ENCODE data around the gene CFLAR. TPM values are rescaled to one million over a fixed set of nuclear protein-coding genes. Genes with fewer than 3 reads are reported as not detected.

The CFLAR gene
- total RNA-seq, 1 donor from 2014 or later: 103 TPM

GRCh38 chr2:201154615-201155399, 38.8 kb downstream of the CFLAR start:
- H3K4me3 ChIP-seq (ENCODE audit: low read depth, low read length): no peak overlapping the region
- DNase-seq (ENCODE audit: low read depth): no peak
- TF ChIP-seq CTCF (conservative IDR thresholded peaks at IDR 0.05; ENCODE audit: low read depth, low read length): no peak

- no peak for TF ChIP-seq CTCF (conservative IDR thresholded peaks at IDR 0.05; ENCODE audit: low read depth, low read length)
- DNase-seq (ENCODE audit: low read depth): no peak
Measured at GRCh38 chr2:201156036-201156435, 40.1 kb downstream of the CFLAR start.

GRCh38 chr2:201156640-201157039, 40.7 kb downstream of the CFLAR start:
- no peak overlapping the region for H3K4me3 ChIP-seq (ENCODE audit: low read depth, low read length)
- DNase-seq (ENCODE audit: low read depth): no peak
- TF ChIP-seq CTCF (conservative IDR thresholded peaks at IDR 0.05; ENCODE audit: low read depth, low read length): no peak

More at GRCh38 chr2:201156036-201156435, 40.1 kb downstream of the CFLAR start:
- no peak overlapping the region for H3K4me3 ChIP-seq (ENCODE audit: low read depth, low read length)

GRCh38 chr2:201157694-201158093, 41.7 kb downstream of the CFLAR start:
- no peak for DNase-seq (ENCODE audit: low read depth)
- no peak for TF ChIP-seq CTCF (conservative IDR thresholded peaks at IDR 0.05; ENCODE audit: low read depth, low read length)

GRCh38 chr2:201158111-201158929, 42.4 kb downstream of the CFLAR start:
- TF ChIP-seq CTCF (conservative IDR thresholded peaks at IDR 0.05; ENCODE audit: low read depth, low read length): peak; percentile 71
- H3K4me3 ChIP-seq (ENCODE audit: low read depth, low read length): no peak overlapping the region

More at GRCh38 chr2:201157694-201158093, 41.7 kb downstream of the CFLAR start:
- no peak overlapping the region for H3K4me3 ChIP-seq (ENCODE audit: low read depth, low read length)

GRCh38 chr2:201164166-201164565, 48.2 kb downstream of the CFLAR start:
- TF ChIP-seq CTCF (conservative IDR thresholded peaks at IDR 0.05; ENCODE audit: low read depth, low read length): no peak
- DNase-seq (ENCODE audit: low read depth): no peak
- H3K4me3 ChIP-seq (ENCODE audit: low read depth, low read length): no peak overlapping the region

More at GRCh38 chr2:201158111-201158929, 42.4 kb downstream of the CFLAR start:
- peak; percentile 44 for DNase-seq (ENCODE audit: low read depth)
